Daoy (cell line): ENCODE measurements around the gene PSMG3. TPM values are rescaled to one million over a fixed set of nuclear protein-coding genes. Genes with fewer than 3 reads are reported as not detected.
"Not testable (repeated sequence)": the region's sequence is repeated elsewhere in the genome, so short reads cannot be mapped to it uniquely, and the experiment has no call there.

Experiments used
- DNase-seq: peaks from one replicate; pipeline ENCODE4 v3.0.0-alpha.2; 2015; ENCODE audit warnings: low read depth
- total RNA-seq: library from RNA; depleted of rRNA; stranded (reverse); fragments of >200 nt; shearing (Covaris generic); gene quantifications from 2 replicates; pipeline ENCODE4 v1.2.3, GENCODE V29; 2014

The PSMG3 gene
- total RNA-seq, 1 experiment from 2014 or later = 107 TPM

DNA sequence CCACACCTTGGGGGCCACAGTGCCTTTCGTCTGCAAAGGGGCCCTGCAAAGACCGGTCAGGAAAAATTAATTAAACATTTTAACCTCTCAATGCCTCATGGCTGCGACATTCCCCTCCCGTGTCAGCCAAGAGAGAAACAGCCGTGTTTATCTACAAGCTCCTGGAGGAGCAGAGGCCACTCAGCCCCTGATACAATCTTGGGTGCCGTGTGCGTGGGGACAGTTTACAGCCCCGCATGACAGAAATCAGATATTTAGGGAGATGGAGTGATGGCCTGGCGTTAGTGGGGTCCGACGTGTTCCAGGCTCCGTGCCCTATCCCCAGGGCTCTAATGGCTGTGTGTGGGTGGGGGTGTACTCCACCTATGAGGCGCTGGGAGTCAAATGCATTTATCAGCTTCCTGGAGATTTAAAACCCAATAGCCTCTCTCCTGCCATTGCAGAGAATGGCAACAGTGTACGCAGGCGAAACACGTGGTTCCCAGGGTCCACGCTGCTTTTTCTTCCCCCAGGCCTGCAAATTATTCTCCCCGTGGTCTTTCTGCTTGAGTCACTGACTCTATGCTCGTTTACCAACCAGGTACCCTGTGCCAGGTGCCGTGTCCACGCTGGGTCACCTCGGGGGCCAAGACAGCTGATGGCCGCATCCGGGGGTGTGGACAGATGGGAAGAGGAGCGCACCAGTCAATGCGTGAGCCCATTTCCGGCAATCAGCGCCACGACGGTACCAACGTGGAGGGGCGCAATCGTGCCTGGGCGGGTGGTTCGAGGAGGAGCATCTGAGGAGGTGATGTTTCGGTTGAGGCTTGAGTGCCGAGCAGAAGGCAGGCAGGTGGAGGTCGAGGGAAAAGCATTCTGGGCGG, 26.6 kb upstream of the PSMG3 start:
- no peak for DNase-seq

DNA sequence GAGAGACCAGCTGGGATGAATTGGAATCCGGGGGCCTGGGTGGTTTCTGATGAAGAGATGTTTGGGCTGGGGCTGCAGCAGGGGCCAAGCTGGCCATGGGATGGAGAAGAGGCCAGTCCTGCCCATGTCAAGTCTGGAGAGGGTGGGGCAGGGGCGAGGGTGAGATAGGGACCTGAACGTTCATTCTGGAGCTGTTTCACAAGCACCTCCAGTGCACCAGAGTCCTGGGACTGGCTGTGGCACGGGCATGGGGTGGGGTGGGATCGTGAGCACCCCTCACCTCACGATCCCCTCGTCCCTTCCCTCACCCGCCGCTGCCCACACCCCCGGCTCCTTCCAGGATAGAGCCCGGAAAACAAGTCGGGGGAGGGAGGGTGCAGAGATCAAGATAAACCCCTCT, 25.8 kb upstream of the PSMG3 start:
- DNase-seq = no peak

DNA sequence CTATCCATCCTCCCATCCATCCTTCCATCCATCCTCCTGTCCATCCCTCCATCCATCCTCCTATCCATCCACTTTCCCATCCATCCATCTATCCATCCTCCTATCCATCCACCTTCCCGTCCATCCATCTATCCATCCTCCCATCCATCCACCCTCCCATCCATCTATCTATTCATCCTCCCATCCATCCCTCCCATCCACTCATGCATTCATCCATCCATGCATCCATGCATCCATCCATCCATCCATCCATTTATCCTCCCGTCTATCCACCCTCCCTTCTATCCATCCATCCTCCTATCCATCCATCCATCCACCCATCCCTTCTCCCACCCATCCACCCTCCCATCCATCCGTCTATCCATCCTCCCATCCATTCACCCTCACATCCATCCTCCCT, 25.2 kb upstream of the PSMG3 start:
- DNase-seq = no peak

DNA sequence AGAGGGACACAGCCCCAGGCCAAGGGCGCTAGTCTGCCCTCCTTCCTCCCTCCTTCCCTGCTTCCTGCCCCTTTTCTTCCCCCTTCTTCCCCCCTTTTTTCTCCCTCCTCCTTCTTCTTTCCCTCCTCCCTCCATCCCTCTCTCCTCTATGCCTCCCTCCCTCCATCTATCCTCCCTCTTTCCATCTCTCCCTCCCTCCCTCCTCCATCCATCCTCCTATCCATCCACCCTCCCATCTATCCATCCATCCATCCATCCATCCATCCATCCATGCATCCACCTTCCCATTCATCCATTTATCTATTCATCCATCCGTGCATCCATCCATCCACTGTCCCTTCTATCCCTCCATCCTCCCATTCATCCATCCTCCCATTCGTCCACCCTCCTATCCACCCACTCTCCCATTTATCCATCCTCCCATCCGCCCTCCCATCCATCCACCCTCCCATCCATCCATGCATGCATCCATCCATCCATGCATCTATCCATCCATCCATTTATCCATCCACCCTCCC, 24.1 kb upstream of the PSMG3 start:
- DNase-seq = no peak

DNA sequence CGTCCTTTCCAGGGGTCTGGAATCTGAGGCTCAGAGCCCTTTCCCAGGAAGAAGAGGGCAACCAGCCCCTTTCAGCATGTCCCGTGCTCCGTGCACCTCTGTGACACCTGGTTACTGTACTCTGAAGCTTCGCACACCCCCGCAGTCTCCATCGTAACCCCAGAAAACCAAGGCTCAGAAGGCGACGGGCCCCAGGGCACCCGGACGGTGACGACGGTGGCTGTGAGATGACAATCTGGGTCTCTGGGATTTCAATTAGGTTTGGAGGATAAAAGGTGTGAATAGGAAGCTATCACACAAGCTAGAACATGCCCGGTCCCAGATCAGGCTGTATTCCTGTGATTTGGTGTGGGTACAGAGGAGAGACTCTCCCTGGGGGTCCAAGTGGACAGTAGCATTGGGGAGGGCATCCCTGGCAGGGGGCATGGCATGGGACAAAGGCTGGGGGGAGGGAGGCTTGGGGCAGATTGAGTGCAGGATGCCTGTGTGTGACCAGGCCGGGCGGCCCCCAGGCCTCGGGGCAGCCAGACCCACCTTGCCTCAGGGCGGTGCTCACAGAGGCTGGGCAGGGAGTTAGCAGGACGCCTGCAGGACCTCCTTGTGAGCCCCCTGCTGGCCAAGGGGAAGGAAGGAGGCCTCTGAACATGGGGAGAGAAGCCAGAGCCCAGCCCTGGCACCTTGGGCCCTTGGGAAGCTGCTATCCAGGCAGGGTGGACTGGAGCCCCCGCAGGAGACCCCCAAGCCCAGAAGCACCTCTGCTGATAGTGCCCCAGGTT, 23.4 kb upstream of the PSMG3 start:
- peak; percentile 60 for DNase-seq

DNA sequence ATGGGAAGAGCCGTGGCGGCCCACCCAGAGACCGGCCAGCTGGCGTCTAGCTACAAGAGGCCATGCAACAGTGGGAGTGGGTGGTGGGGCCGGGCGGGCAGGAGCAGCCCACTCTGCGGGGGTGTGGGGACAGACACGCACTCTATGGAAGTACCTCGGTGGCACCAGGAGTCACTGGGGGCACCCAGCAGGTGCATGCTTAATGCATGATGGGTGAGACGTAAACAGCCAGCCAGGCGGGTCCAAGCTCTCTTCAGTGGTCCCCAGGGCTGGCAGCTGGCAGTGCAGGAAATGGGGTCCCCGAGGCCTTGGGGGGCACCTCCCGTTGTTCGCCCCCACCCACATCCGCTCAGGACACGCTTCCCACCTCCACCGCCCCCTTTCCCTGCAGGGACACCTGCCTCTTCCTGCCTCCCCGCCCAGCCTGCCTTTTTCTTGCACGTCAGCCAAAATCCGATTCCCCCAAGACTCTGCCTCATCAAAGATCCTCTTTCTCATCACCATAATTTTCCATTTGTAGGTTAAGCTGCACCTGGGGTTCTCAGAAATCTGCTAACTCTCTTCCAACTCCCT, 22.6 kb upstream of the PSMG3 start:
- no peak for DNase-seq

DNA sequence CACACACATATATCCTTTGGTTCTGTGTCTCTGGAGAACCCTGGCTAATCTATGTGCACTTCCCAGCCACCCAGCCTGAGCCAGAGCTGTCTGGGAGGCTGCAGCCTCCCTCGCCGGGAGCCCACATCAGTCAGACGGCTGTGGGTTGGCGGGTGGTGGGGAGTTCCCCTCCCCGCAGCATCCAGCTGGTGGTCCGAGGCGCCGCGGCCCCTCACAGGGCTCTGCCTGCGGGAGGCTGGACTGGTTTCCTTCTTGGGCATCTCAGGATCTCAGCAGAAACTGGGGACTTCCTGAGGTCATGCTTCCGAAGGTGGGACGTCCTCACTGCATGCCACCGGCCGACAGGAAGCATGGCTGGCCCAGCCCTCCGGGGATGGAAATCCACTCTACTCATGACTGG, 22.0 kb upstream of the PSMG3 start:
- peak; percentile 37 for DNase-seq

DNA sequence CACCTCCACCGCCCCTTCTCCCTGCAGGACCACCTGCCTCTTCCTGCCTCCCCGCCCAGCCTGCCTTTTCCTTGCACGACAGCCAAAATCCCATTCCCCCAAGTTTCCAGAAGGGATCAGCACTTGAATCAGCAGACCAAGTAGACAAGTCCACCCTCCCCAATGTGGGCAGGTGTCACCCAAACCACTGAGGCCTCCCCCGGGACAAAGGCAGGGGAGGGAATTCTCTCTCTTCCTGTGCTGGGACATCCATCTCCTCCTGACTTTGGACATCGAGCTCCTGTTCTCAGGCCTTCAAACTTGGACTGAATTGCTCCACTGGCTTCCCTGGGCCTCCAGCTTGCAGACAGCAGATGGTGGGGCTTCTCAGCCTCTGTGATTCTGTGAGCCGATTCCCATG, 21.6 kb upstream of the PSMG3 start:
- DNase-seq = no peak

DNA sequence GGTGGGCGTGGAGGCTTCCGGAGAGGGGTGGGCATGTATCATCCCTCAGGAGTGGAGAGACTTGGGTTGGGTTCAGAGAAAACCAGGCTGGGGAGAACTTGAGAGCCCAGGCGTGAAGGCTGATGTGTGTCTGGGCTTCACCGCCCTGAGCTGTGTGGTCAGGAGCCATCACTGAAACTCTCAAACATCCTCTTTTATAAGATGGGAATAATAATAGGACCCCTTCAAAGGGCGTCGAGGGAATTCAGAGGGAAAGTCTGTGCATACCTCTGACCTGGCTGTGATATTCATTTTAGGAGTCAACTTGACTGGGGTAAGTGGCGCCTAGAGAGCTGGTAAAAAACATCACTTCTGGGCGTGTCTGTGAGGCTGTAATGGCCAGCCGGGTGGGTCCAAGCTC, 21.1 kb upstream of the PSMG3 start:
- no peak for DNase-seq

DNA sequence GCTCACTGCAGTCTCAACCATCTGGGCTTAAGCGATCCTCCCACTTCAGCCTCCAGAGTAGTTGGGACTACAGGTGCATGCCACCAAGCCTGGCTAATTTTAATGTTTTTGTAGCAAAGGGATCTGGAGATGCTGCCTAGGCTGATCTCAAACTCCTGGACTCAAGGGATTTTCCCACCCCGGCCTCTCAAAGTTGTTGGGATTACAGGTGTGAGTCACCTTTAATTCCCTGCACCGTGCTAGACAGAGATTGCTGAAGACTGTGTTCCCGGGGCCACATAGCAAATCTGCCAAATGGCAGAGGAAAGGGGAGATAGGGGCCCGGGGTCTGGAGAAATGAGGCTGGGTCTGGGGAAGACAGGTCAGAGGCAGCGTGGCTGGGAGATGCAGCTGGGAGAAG, 20.6 kb upstream of the PSMG3 start:
- no peak for DNase-seq

DNA sequence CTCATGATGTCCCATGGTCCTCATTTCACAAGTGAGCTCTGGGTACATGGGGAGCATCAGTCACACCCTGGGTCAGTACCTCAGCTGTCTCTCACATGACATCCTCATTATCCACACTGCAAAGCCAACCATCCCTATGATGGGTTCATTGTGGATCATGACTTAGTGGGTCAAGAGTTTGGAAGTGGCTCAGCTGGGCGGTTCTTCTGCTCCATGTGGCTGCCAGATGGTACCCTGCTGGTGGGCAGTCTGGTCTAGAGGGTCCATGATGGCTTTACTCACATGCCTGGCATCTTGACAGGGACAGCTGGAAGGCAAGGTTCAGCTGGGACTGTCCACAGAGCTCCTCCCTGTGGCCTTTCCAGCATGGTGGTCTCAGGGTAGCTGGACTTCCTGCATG, 19.1 kb upstream of the PSMG3 start:
- no peak for DNase-seq

DNA sequence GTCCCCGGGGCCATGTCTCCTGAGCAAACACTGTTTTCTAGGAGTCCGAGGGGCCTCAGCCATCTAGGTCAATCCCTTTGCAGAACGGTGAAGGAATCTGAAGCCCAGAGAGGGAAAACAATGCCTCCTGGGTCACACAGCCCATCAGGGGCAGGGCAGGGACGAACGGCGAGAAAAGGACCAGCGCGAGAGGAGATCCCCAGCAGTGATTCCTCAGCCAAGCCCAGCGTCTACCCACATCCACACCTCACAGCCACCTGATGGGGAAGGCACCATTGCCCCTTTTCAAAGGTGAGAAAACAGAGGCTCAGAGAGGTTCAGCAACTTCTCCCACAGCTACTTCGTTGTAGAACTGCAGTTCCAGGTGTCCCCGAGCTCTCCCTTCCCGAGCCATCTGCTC, 17.9 kb upstream of the PSMG3 start:
- DNase-seq = no peak

DNA sequence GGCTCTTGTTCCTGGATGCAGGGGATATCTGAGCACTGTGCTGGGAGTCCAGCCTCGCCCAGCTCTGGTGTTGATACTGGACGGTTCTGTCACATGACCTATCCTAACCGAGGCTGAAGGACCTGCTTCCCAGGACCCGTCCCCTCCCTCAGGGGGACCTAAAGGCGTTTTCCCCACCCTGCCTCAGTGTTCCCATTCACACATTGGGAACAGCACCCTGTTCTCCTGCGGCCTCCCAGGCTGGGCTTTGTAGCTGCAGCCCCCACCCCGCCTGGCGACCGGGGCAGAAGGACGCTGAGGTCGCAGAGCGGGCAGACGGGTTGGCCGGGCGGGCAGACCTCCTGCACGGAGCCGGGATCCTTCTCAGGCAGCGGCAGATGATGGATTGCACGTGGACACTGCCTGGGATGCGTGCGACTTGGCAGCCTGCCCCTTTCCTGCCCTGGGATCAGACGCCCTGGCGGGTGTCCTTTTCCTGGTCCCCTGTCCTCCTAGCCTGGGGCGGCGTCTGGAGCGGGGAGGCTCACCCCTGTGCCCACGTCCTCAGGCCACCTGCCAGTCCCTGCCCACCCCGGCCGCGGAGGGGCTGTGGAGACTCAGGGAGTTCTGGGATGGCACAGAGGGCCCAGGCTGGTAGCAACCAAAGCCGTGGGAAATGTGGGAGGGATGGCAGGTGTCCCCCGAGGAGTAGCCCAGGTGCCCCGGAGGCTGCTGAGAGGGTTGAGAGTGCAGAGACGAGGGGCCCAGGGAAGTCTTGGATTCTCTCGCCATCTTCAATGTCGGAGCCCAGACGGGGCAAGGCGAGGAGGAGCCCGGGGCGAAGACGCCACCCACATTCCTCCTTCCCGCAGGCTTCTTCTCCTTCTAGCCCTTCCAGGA, 17.2 kb upstream of the PSMG3 start:
- DNase-seq = peak; percentile 40

DNA sequence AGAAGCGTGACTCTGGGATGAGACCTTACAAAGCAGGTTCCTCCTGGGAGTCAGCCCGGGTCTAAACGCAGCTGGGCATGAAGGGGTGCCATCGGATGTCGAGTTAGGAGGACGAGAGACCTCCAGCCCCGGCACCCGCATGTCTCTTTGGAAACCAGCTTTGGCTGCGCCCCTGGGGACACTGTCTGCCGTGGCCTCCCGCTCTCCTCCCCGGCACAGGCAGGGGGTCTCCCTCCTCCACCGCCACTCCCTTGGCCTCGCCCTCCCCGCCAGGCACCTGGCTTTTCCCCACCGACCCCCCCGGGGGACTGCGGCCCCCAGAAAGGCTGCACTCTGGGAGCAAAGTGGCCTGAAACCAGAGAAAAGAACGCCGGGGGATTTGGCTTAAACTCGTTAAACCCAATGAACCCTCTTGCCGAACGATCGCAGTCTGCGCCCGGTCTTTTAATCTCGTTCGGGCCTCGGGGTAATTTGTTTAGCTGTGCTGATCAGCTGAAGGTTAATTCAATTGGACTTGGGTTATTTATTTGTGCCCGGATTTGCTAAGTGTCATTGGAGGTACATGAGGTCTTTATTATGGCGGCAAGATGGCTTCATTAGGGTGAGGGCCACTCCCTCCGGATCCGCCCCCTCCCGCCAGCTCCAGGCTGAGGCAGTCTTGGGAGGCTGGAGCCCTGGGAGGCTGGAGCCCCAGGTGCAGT, 16.4 kb upstream of the PSMG3 start:
- DNase-seq = peak; percentile 46

DNA sequence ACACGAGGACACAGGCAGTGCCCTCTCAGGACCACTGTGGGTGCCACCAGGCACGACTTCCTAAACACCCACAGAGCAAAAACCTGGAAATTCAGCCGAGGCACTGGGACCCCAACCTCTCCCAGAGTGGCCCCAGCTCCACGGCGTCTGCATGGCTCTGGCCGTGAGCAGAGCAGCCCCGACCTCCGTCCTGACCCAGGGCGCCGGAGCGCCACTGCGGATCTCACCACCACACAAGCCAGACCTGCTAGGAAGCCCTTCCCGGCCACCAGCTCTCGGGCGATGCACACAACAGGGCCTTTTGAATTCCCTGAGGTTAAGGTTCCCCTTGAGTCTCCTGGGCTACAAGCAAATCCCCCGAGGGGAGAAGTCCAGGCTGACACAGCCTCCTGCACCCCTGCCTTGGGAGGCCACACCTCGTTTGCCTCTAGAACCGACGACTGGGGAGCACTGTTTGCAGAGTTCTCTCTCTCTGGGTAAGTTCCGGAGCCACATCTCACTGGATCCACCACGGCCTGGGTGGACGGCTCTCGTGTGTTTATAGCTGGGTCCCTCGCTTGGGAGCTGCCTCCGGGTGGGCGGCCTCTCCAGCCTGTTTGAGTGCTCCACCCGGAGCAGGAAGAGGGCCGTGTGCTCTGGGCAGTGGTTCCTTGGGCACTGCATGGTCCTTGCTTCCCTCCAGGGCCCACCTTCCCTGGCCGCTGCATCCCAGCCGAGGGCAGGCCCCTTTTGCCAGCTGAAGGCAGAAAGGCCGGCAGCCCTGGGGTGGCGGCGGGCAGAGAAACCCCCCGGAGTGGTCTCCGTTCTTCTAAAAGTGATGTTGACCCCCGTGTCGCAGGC, 15.5 kb upstream of the PSMG3 start:
- DNase-seq = no peak

DNA sequence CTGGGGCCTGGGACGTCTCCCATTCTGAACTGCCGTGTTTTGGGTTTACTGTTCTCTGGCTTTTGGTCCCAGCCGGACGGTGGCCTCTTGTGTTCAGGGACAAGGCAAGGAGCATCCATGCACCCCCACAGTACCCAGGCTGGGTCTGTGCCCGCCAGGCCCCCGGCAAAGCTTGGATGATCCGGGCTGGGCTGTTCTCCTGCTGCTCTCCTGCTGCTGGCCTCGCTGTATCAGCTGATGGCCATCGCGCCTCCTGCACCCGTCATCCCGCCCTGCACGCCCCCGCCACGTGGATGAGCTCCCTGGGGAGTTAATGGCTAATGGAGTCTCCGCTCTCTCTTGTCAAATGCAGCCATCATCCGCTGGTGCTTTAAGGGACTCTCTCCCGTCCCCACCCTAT, 14.9 kb upstream of the PSMG3 start:
- no peak for DNase-seq

DNA sequence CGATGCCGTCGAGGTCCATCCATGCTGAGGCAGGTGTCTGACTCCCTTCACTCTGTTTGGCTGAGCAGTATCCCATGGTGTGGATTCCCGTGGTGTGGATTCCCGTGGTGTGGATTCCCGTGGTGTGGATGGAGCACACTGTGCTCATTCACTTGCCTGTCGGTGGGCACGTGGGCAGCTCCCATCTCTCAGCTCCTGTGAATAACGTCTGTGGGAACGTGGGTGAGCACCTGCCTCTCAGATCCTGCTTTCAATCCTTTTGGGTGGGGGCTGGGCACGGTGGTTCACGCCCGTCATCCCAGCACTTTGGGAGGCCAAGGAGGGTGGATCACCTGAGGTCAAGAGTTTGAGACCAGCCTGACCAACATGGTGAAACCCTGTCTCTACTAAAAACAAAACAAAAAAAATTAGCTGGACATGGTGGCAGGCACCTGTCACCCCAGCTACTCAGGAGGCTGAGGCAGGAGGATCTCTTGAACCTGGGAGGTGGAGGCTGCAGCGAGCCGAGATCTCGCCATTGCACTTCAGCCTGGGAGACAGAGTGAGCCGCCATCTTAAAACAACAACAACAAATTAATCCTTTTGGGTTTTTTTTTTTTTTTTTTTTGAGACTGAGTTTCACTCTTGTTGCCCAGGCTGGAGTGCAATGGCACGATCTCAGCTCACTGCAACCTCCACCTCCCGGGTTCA, 13.6 kb upstream of the PSMG3 start:
- not testable (repeated sequence) for DNase-seq

DNA sequence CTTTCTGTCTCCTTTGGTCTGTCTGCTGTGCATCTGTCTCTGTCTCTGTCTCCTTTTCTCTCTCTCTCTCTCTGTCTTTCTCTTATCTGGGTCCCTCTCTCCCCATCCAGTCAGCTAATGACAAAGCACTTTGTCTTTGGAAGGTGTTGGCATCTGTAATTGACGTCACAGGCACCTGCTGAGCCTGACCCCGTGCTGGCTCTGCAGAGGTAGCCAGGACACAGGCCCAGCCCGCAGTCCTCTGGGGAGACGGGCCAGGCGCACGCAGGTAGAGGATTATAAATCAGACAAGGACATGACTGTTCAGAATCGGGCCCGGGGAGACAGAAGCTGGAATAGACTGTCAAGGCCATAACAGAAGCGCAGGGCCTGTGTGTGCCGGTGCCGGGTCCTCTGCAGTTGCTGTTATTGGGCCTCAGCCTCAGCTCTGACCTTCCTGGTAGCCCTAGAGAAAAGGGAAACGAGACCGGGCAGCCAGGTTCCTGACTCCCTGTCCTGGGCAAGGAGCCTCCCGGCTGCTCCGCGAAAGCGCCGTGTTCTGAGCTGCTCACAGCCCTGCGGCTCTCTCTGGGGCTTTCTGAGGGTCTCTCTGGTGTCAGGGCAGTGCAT, 10.7 kb upstream of the PSMG3 start:
- no peak for DNase-seq
